T-cell (primary cell): ENCODE measurements around the gene SH3GL3. TPM values are rescaled to one million over a fixed set of nuclear protein-coding genes. Genes with fewer than 3 reads are reported as not detected.

Experiments used
- ATAC-seq, 4 experiments: fragments of 200-7000 bp in 3 of 4; fragments of 150-1000 bp in 1 of 4; cut with Tn5 transposase; replicated peaks in 1 of 4; 1 replicate in 3 of 4; 2 replicates in 1 of 4; pipeline ENCODE4 v1.10.0; 2021; ENCODE audit warnings: moderate library complexity in 3 of 4, mild to moderate bottlenecking in 2 of 4, moderate number of reproducible peaks in 1 of 4
- CTCF ChIA-PET, 2 donors: fragments of 300-600 bp; sonication (Branson Sonifier 250); formaldehyde crosslinking; loops; one replicate each; lab custom pipeline; 2022; ENCODE audit warnings: antibody characterized with exemption in 2 of 2; lab: Charles Lee
- POLR2A ChIA-PET, 2 donors: fragments of 300-600 bp; sonication (Branson Sonifier 250); formaldehyde crosslinking; loops; one replicate each; lab custom pipeline; 2022; ENCODE audit warnings: antibody characterized with exemption in 2 of 2; lab: Charles Lee
- DNase-seq, 35 experiments: peaks; one replicate each; pipeline versions ENCODE4 v3.0.0 to v3.0.0-alpha.2; 2013 to 2023
- H3K27ac ChIP-seq: one replicate; pipeline ENCODE4 v1.5.1; 2013; ENCODE audit warnings: low read length
- H3K27me3 ChIP-seq, 2 experiments: replicated peaks in 1 of 2; 1 replicate in 1 of 2; 2 replicates in 1 of 2; pipeline versions ENCODE4 v1.6.1 to v1.7.0; 2013; ENCODE audit warnings: low read length in 1 of 2, mixed read lengths in 1 of 2; ENCODE audit not compliant: control insufficient read depth in 2 of 2, insufficient read depth in 2 of 2; ENCODE audit errors: extremely low read depth in 1 of 2
- H3K36me3 ChIP-seq, 2 donors: 1 replicate in 1 of 2; 2 replicates in 1 of 2; pipeline versions ENCODE4 v1.6.1 to v1.7.0; 2013; ENCODE audit warnings: low read length in 1 of 2; ENCODE audit not compliant: control insufficient read depth in 2 of 2, insufficient read depth in 1 of 2; ENCODE audit errors: extremely low read depth in 1 of 2
- H3K4me1 ChIP-seq, 2 experiments: 1 replicate in 1 of 2; 2 replicates in 1 of 2; pipeline versions ENCODE4 v1.6.1 to v1.7.0; 2013; ENCODE audit warnings: low read length in 2 of 2, mixed read lengths in 1 of 2; ENCODE audit not compliant: insufficient read depth in 2 of 2, control insufficient read depth in 1 of 2; ENCODE audit errors: extremely low read depth in 1 of 2
- H3K4me3 ChIP-seq, 2 donors: 1 replicate in 1 of 2; 2 replicates in 1 of 2; pipeline versions ENCODE4 v1.5.1 to v1.7.0; 2013; ENCODE audit warnings: mild to moderate bottlenecking in 2 of 2, low read length in 1 of 2, moderate library complexity in 1 of 2; ENCODE audit not compliant: control insufficient read depth in 1 of 2; ENCODE audit errors: extremely low read depth in 1 of 2
- H3K9me3 ChIP-seq: 2 replicates; pipeline ENCODE4 v1.7.0; 2013
- H3K27ac Mint-ChIP-seq, 2 donors: one replicate each; pipeline ENCODE4 v1.8.0; 2020 to 2021; ENCODE audit warnings: mild to moderate bottlenecking in 2 of 2, mixed read lengths in 2 of 2
- H3K27me3 Mint-ChIP-seq, 2 donors: one replicate each; pipeline ENCODE4 v1.8.0; 2021 to 2022; ENCODE audit warnings: mixed read lengths in 2 of 2
- H3K36me3 Mint-ChIP-seq: one replicate; pipeline ENCODE4 v1.8.0; 2021; ENCODE audit warnings: mixed read lengths
- H3K4me1 Mint-ChIP-seq, 3 donors: one replicate each; pipeline ENCODE4 v1.8.0; 2020 to 2022; ENCODE audit warnings: mixed read lengths in 3 of 3, mild to moderate bottlenecking in 1 of 3
- H3K4me3 Mint-ChIP-seq, 3 donors: one replicate each; pipeline ENCODE4 v1.8.0; 2020 to 2022; ENCODE audit warnings: mild to moderate bottlenecking in 3 of 3, mixed read lengths in 3 of 3, moderate library complexity in 3 of 3
- H3K9me3 Mint-ChIP-seq, 3 donors: one replicate each; pipeline ENCODE4 v1.8.0; 2020 to 2022; ENCODE audit warnings: mixed read lengths in 3 of 3
- WGBS: methylation state at CpG from one replicate; pipeline ENCODE4 v1.1.5; 2013; ENCODE audit warnings: missing lambda C conversion rate; ENCODE audit not compliant: insufficient coverage; 5-methylcytosine and 5-hydroxymethylcytosine counted together
- total RNA-seq, 35 experiments: library from RNA in 6 of 35; stranded (reverse) in 6 of 35; fragments of 120-200 nt in 1 of 35; gene quantifications; one replicate each; pipeline versions ENCODE4 v1.2.1 to v1.2.4 and lab custom pipeline; 2013 to 2026

SH3GL3 gene
- total RNA-seq, 5 donors from 2014 or later (not counting 1 experiment from before 2014, with no cell fraction given), result not detected

DNA sequence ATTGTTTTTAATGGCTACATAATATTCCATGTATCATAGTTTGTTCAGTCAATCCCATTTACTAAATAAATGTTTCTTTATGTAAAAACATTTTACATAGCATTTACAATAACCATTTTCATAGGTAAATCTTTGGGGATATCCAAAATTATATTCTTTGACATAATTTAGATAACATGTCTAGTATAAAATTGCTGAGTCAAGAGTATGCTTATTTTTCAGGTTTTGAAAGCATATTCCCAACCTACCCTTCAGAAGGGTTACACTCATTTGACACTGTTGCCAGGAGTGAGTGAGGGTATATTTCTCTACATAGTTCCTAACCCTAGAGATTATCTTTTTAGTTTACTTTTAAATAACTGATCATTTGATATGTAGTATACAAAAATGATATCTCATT, 122.2 kb downstream of the SH3GL3 start:
- no peak for ATAC-seq
- no peak overlapping the region for H3K27ac Mint-ChIP-seq
- CTCF ChIA-PET, result no interaction called here

DNA sequence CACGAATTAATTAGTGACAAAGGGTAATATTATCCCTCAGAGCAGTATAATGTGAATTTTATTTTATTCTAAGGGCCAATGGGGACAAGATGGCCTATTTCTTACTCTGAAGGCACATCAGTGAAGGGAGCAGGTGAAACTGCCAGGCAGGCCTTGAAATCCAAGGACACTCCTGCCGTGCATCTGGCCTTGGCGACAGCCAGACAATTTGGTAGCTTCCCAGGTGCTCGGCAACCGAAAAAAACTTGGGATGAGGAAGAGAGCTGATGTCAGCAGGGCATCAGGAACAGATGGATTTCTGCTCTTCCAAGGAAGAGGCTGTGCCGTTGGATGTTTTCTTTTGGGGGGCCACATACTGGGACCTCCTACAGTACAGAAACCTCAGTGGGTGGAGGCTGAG, 123.6 kb downstream of the SH3GL3 start:
- POLR2A ChIA-PET, result no interaction called here
- H3K4me1 Mint-ChIP-seq, result no peaks in the 10 kb centered on the region
- no peaks in the 10 kb centered on the region for H3K4me1 ChIP-seq
- DNase-seq, result no peak
- no peak overlapping the region for H3K27ac ChIP-seq
- ATAC-seq, result no peak
- CTCF ChIA-PET, result no interaction called here
- H3K36me3 ChIP-seq, result no peaks in the 10 kb centered on the region
- no peak overlapping the region for H3K4me3 ChIP-seq
- H3K36me3 Mint-ChIP-seq, result no peaks in the 10 kb centered on the region
- no peak overlapping the region for H3K27ac Mint-ChIP-seq
- H3K27me3 Mint-ChIP-seq, result peaks cover 2 to 12% of the 10 kb centered on the region in 2 donors
- no peaks in the 10 kb centered on the region for H3K9me3 Mint-ChIP-seq
- WGBS, result 79% methylated on average over 5 of the region's 6 CpGs
- no peak overlapping the region for H3K4me3 Mint-ChIP-seq
- no peaks in the 10 kb centered on the region for H3K9me3 ChIP-seq
- peaks cover 0 to 2% of the 10 kb centered on the region in 2 experiments for H3K27me3 ChIP-seq

More for the DNA sequence above, 122.2 kb downstream of the SH3GL3 start:
- POLR2A ChIA-PET, result no interaction called here
- Histone ChIP-seq H3K36me3 (no peaks in the 10 kb centered on the region), H3K9me3 (no peaks in the 10 kb centered on the region), H3K4me1 (no peaks in the 10 kb centered on the region), H3K27ac (no peak overlapping the region), H3K27me3 (peaks cover 0 to 2% of the 10 kb centered on the region in 2 experiments), H3K4me3 (no peak overlapping the region)
- H3K36me3 Mint-ChIP-seq, result no peaks in the 10 kb centered on the region
- H3K4me3 Mint-ChIP-seq, result no peak overlapping the region
- peaks cover under 1 to 8% of the 10 kb centered on the region in 2 donors for H3K27me3 Mint-ChIP-seq
- no peak for DNase-seq
- H3K4me1 Mint-ChIP-seq, result no peaks in the 10 kb centered on the region
- H3K9me3 Mint-ChIP-seq, result no peaks in the 10 kb centered on the region

DNA sequence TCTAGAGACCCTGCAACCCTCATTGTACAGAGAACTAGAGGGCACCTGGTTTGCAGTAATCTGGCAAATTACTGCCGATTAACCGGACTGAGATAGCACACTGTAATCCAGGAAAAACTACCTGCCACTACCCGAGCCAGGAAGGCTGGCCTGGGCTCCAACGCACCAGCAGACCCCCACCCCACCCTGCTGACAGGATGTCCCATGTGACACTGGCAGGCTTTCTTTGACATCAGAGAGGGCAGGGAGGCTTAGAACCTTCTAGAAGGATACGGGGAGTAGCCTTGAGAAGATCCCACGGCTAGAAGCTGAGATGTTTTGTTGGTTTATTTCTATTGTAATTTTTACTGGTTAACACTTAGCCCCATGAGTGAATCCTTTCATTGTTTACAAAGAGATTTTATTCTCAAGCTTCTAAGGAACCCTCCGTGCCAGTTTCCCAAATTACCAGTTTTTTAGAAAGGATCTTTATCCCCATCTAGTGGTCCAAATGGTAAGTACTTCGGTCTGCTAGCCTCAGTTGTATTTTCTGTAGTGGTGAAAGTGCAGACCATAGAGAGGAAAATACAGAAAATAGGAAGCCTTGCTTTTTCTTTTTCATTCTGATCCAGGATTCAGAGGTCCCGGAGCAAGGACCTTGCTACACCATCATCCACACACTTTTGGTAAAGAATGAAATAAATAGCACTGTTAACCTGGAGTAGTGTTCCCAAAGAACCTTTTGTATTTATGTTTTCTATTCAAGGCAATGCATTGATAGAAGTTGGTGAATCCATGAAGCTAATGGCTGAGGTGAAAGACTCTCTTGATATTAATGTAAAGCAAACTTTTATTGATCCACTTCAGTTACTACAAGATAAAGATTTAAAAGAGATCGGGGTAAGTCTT, 124.9 kb downstream of the SH3GL3 start:
- Histone ChIP-seq H3K4me3 (no peak overlapping the region), H3K9me3 (no peaks in the 10 kb centered on the region), H3K36me3 (no peaks in the 10 kb centered on the region), H3K27ac (no peak overlapping the region), H3K27me3 (peaks cover 0 to 2% of the 10 kb centered on the region in 2 experiments), H3K4me1 (no peaks in the 10 kb centered on the region)
- ChIA-PET POLR2A (no interaction called here), CTCF (no interaction called here)
- H3K4me3 Mint-ChIP-seq, result no peak overlapping the region
- DNase-seq (peak in 1 of 35 experiments; percentile 10), ATAC-seq (no peak)
- H3K9me3 Mint-ChIP-seq, result no peaks in the 10 kb centered on the region
- no peaks in the 10 kb centered on the region for H3K36me3 Mint-ChIP-seq
- no peaks in the 10 kb centered on the region for H3K4me1 Mint-ChIP-seq
- H3K27ac Mint-ChIP-seq, result no peak overlapping the region
- 64% methylated on average over 4 of the region's 10 CpGs for WGBS
- H3K27me3 Mint-ChIP-seq, result peaks cover 2 to 8% of the 10 kb centered on the region in 2 donors

DNA sequence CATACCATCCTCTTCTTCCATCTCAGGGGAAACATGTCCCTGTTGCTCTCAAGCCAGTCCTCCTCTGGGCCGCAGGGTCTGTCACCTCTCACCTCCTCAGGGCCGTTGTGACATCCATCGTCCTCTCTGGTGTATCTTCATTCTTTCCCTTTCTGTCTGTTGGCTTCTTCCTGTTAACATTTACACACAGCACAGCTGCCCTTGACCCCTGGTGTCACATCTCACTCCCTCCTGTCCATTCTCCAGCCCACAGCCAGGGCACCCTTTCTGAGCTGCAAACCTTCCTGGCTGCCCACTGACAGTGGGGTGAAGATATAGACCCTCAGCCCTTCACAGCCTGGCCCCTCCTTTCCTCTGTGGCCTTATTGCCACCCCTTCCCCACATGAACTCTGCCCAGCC, 127.2 kb downstream of the SH3GL3 start:
- Histone ChIP-seq H3K4me1 (no peaks in the 10 kb centered on the region), H3K27me3 (peaks cover 0 to 5% of the 10 kb centered on the region in 2 experiments), H3K36me3 (no peaks in the 10 kb centered on the region), H3K27ac (no peak overlapping the region), H3K4me3 (no peak overlapping the region), H3K9me3 (no peaks in the 10 kb centered on the region)
- no peak for DNase-seq
- Mint-ChIP-seq H3K9me3 (no peaks in the 10 kb centered on the region), H3K4me1 (no peaks in the 10 kb centered on the region), H3K36me3 (no peaks in the 10 kb centered on the region), H3K4me3 (no peak overlapping the region), H3K27me3 (peaks cover 4 to 8% of the 10 kb centered on the region in 2 donors), H3K27ac (no peak overlapping the region)
- WGBS, result 68% methylated on average over 3 of the region's 3 CpGs
- POLR2A ChIA-PET, result no interaction called here
- no peak for ATAC-seq
- CTCF ChIA-PET, result no interaction called here

DNA sequence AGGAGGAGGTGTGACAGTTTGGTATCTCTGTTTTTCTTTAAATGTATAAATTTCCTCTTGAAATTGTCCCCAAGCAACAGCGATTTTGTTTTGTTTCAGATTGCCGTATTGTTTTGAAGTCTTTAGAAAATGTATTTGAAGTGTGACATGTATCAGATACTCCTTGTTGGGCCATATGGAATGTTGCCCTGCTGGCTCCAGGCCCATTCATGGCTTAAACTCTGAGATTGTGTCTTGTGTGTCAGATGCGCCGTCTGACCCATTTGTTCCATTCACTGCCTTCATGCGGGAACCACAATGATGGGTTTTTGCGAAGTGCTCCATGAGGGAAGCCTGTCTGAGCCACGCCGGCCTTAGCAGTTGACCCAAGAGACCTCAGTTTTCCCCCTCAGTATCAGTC, 131.6 kb downstream of the SH3GL3 start:
- POLR2A ChIA-PET, result no interaction called here
- peaks cover 4 to 8% of the 10 kb centered on the region in 2 donors for H3K27me3 Mint-ChIP-seq
- Histone ChIP-seq H3K36me3 (no peaks in the 10 kb centered on the region), H3K4me1 (no peaks in the 10 kb centered on the region), H3K27ac (no peak overlapping the region), H3K4me3 (no peak overlapping the region), H3K9me3 (no peaks in the 10 kb centered on the region), H3K27me3 (peaks cover 0 to 3% of the 10 kb centered on the region in 2 experiments)
- no peaks in the 10 kb centered on the region for H3K9me3 Mint-ChIP-seq
- no peaks in the 10 kb centered on the region for H3K36me3 Mint-ChIP-seq
- H3K4me3 Mint-ChIP-seq, result no peak overlapping the region
- H3K4me1 Mint-ChIP-seq, result no peaks in the 10 kb centered on the region
- CTCF ChIA-PET, result no interaction called here
- no peak for ATAC-seq
- no peak overlapping the region for H3K27ac Mint-ChIP-seq
- WGBS, result 84% methylated on average over 8 of the region's 8 CpGs
- DNase-seq, result no peak

DNA sequence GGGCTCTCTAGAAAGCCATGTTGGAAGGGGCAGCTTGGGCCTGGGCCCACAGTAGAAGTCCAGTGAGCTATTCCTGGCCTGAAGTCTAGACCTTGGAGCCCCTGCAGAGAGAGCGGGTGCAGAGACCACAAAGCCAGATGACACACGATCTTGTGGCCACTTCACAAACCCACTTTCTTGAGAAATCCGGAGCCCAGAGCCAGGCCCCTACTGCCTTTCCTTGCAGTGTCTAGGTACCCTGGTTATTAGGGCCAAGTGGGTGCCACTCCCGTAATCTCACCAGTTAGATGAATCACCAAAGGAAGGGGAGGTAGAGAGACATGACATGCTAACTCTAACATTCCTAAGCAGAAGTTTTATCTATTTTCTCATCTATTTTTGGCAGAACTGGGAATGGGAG, 134.2 kb downstream of the SH3GL3 start:
- peaks cover 0 to 3% of the 10 kb centered on the region in 2 experiments for H3K27me3 ChIP-seq

More for the DNA sequence above, 134.2 kb downstream of the SH3GL3 start:
- no peak for DNase-seq
- WGBS, result 90% methylated on average over 3 of the region's 4 CpGs
- ChIA-PET CTCF (no interaction called here), POLR2A (no interaction called here)
- Mint-ChIP-seq H3K36me3 (no peaks in the 10 kb centered on the region), H3K9me3 (no peaks in the 10 kb centered on the region), H3K4me3 (no peak overlapping the region), H3K4me1 (no peaks in the 10 kb centered on the region), H3K27me3 (peaks cover 0 to 2% of the 10 kb centered on the region in 2 donors), H3K27ac (no peak overlapping the region)
- Histone ChIP-seq H3K9me3 (no peaks in the 10 kb centered on the region), H3K36me3 (no peaks in the 10 kb centered on the region), H3K27ac (no peak overlapping the region), H3K4me1 (no peaks in the 10 kb centered on the region), H3K4me3 (no peak overlapping the region)
- no peak for ATAC-seq
